Measurements from ENCODE around the gene TOPAZ1. TPM values are rescaled to one million over a fixed set of nuclear protein-coding genes. Genes with fewer than 3 reads are reported as not detected.

TOPAZ1 gene
- total and polyA plus RNA-seq, 9 of the 15 experiments (the other 6 are each of a cell fraction or from before 2014, with no cell fraction given): 0.01 TPM; not detected in 8

- peak; percentile 83 for TF ChIP-seq ZNF407 (IDR thresholded peaks at IDR 0.05; ENCODE audit: low read depth)
- no peak for TF ChIP-seq ZNF354B (CRISPR knock-in tag; IDR thresholded peaks at IDR 0.05)
- TF ChIP-seq COPS2 (conservative IDR thresholded peaks at IDR 0.05): no peak
- TF ChIP-seq RBM15 (IDR thresholded peaks at IDR 0.05; ENCODE audit: insufficient read depth, low read length): no peak
- TF ChIP-seq HDAC1 (IDR thresholded peaks at IDR 0.05): peak in 1 of 2 experiments; percentile 33; a peak in 1 of 4 replicates
- peak; percentile 98 for TF ChIP-seq JUND (IDR thresholded peaks at IDR 0.05; ENCODE audit: borderline replicate concordance, low read depth, low read length)
- TF ChIP-seq JUND (tag; IDR thresholded peaks at IDR 0.05; ENCODE audit: borderline replicate concordance, low read depth, low read length): peak; percentile 97
- no peak for TF ChIP-seq ATF4 (CRISPR knock-in tag; IDR thresholded peaks at IDR 0.05)
- TF ChIP-seq SIN3B (IDR thresholded peaks at IDR 0.05; ENCODE audit: low read depth): no peak
- peak in 1 of 2 experiments; percentile 72; a peak in 3 of 4 replicates for TF ChIP-seq TRIM24 (IDR thresholded peaks at IDR 0.05)
- TF ChIP-seq DIDO1 (tag; IDR thresholded peaks at IDR 0.05; ENCODE audit: low read depth): no peak
- peak; percentile 100 for TF ChIP-seq MEF2A (IDR thresholded peaks at IDR 0.05; ENCODE audit: control insufficient read depth, low read depth, low read length)
- no peak for TF ChIP-seq ZNF785 (CRISPR knock-in tag; IDR thresholded peaks at IDR 0.05)
- TF ChIP-seq PTTG1 (tag; IDR thresholded peaks at IDR 0.05; ENCODE audit: low read depth): no peak
- TF ChIP-seq ZNF583 (CRISPR knock-in tag; IDR thresholded peaks at IDR 0.05): no peak
- no peak for TF ChIP-seq CREB3L1 (IDR thresholded peaks at IDR 0.05; ENCODE audit: borderline replicate concordance, low read depth)
- no peak for TF ChIP-seq ZNF384 (IDR thresholded peaks at IDR 0.05; ENCODE audit: low read depth, low read length)
- no peak for TF ChIP-seq GATAD2B (IDR thresholded peaks at IDR 0.05; ENCODE audit: borderline replicate concordance)
- peak; percentile 82; the same call in 1 of the 2 replicates for TF ChIP-seq ZNF175 (CRISPR knock-in tag; IDR thresholded peaks at IDR 0.05; ENCODE audit: low read depth)
These were observed 113.8 kb downstream of the TOPAZ1 start (continued) for GRCh38 chr3:44355362-44356033.

Measured in K562 (cell line).